ENCODE measurements around the gene ADCY10.
"Not testable (repeated sequence)": the region's sequence is repeated elsewhere in the genome, so short reads cannot be mapped to it uniquely, and the experiment has no call there.

ADCY10 gene

GRCh38 chr1:167934426-167935215 lies 20.7 kb upstream of the ADCY10 start:
- DNase-seq (ENCODE audit: low read depth), result no peak
- TF ChIP-seq CTCF (IDR thresholded peaks at IDR 0.05; ENCODE audit: insufficient read depth, low read depth, low read length, missing control alignments), result no peak

GRCh38 chr1:167933788-167934187 lies 19.9 kb upstream of the ADCY10 start:
- H3K4me3 ChIP-seq (ENCODE audit: low read depth, low read length), result peak overlapping the region; percentile 70
- no peak for TF ChIP-seq CTCF (IDR thresholded peaks at IDR 0.05; ENCODE audit: insufficient read depth, low read depth, low read length, missing control alignments)
- no peak for DNase-seq (ENCODE audit: low read depth)

More at GRCh38 chr1:167934426-167935215, 20.7 kb upstream of the ADCY10 start:
- H3K4me3 ChIP-seq (ENCODE audit: low read depth, low read length), result peak overlapping the region; percentile 70

GRCh38 chr1:167929725-167930124 lies 15.8 kb upstream of the ADCY10 start:
- DNase-seq (ENCODE audit: low read depth), result no peak
- TF ChIP-seq CTCF (IDR thresholded peaks at IDR 0.05; ENCODE audit: insufficient read depth, low read depth, low read length, missing control alignments), result no peak
- no peak overlapping the region for H3K4me3 ChIP-seq (ENCODE audit: low read depth, low read length)

- DNase-seq (ENCODE audit: low read depth); H3K4me3 ChIP-seq (ENCODE audit: low read depth, low read length): not testable (repeated sequence)
Observed at GRCh38 chr1:167928919-167929318, 15.0 kb upstream of the ADCY10 start.

GRCh38 chr1:167928457-167928852 lies 14.5 kb upstream of the ADCY10 start:
- H3K4me3 ChIP-seq (ENCODE audit: low read depth, low read length), result no peak overlapping the region
- TF ChIP-seq CTCF (IDR thresholded peaks at IDR 0.05; ENCODE audit: insufficient read depth, low read depth, low read length, missing control alignments), result no peak
- no peak for DNase-seq (ENCODE audit: low read depth)

GRCh38 chr1:167927046-167927754 lies 13.3 kb upstream of the ADCY10 start:
- no peak overlapping the region for H3K4me3 ChIP-seq (ENCODE audit: low read depth, low read length)
- DNase-seq (ENCODE audit: low read depth), result peak; percentile 11
- TF ChIP-seq CTCF (IDR thresholded peaks at IDR 0.05; ENCODE audit: insufficient read depth, low read depth, low read length, missing control alignments), result no peak

- H3K4me3 ChIP-seq (ENCODE audit: low read depth, low read length), result no peak overlapping the region
- no peak for DNase-seq (ENCODE audit: low read depth)
- TF ChIP-seq CTCF (IDR thresholded peaks at IDR 0.05; ENCODE audit: insufficient read depth, low read depth, low read length, missing control alignments), result no peak
Observed at GRCh38 chr1:167926486-167926997, 12.6 kb upstream of the ADCY10 start.

All from GM12865 (cell line).